GM18861 (cell line): ENCODE measurements around the gene IGSF3.
"Not testable (repeated sequence)": the region's sequence is repeated elsewhere in the genome, so short reads cannot be mapped to it uniquely, and the experiment has no call there.

Source experiments
- ATAC-seq: cut with Tn5 transposase; IDR thresholded peaks from one replicate; pipeline ENCODE4 v1.9.1; 2021; ENCODE audit not compliant: unreplicated experiment

IGSF3 gene

DNA sequence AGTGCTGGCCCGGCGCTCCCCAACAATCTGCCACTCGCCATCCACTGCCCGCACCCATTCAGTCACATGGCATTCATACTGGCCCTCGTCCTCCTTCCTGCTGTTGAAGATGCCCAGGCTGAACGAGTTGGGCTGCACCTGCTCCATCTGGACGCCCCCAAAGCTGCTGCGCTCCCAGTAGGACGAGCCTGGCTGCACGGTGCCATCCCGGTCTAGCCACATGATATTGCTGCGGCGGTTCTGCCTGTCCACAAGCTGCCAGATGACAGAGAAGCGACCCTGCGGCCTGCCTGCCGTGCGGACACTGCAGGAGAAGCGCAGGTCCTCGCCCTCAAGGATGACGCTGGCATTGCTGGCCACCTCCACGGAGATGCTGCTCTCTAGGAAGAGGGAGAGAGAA is 63.9 kb downstream of the IGSF3 start:
- not testable (repeated sequence) for ATAC-seq

DNA sequence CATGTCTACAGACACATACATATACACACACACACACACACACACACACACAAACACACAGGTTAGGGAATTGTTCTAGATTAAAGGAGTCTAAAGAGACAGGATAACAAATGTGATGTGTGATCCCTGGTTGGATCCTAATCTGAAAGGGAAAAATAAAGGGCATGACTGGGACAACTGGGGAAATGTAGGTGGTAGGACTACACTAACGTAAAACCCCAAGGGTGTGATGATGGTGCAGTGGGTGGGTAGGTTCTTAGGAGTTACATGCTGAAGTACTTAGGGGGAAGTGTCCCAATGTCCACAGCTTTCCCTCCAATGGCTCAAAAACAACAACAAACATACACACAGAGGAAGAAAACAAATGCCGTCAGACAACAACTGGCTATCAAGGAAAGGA is 68.2 kb downstream of the IGSF3 start:
- not testable (repeated sequence) for ATAC-seq

DNA sequence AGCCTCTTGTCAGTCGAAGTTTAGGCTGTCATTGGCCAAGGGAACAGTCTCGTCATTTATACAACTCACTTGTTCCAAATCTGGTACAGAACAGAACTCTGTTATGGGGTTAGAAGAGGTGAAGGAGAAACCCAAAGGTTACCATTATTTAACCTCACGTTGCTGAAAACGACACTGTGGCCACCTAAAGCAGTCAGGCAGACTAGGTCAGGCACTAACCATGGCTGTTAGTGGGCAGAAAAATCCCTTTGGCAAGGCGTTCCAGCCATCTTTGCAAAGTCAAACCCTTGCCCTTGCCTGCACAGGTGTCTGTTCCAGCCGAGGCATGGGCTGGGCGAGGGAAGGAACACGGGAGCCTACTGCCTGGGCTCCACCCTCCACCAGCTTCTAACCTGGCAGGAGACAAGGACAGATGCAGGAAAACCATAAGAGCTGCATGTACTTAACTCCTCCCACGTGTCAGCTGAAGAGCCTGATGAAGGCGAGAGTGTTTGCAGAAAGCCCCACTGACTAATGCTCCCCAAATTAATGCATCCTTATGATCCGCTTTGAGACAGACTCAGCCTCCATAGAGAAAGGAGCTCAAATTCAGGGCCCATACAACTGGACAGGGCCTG is 69.0 kb downstream of the IGSF3 start:
- ATAC-seq = not testable (repeated sequence)

- ATAC-seq = peak; percentile 54
Observed at GRCh38 chr1:116597388-116597787, 70.1 kb downstream of the IGSF3 start.

- not testable (repeated sequence) for ATAC-seq
Observed at GRCh38 chr1:116596742-116597307, 70.7 kb downstream of the IGSF3 start.

GRCh38 chr1:116595946-116596741 is 71.4 kb downstream of the IGSF3 start:
- peak; percentile 33 for ATAC-seq

DNA sequence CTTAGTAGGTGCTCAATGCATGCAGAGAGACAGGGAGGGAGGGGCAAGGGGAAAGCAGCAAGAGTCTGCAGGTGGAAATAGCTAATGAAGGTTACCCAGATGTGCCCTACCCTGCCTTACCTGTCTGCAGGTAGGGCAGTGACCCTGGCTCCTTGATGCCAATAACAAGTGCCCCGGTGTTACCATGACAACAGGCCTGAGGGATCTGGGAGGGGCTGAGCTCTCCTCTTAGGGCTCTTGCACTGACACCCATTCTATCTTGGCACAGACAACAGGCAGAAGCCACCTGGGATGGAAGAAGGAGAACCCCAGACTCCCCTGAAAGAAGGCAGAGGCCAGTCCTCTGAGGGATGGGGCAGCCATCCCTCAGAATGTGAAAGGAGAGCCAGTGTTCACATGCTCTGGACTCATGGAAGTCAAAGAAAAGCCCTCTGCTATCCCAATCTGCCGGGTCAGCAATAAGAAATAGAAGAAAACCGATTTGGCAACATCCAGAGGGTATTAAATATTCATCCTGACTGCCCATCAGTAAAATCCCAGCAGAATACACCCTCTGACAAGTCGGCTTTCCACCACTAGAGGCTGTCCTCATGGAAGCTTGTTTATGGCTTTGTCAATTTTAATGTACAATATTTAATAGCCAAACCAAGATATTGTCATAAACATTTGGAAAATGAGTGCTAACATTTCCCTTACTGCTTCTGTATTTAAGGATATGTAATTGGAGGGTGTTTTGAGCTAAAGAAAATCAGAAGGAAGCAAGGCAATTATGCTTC is 72.3 kb downstream of the IGSF3 start:
- not testable (repeated sequence) for ATAC-seq

DNA sequence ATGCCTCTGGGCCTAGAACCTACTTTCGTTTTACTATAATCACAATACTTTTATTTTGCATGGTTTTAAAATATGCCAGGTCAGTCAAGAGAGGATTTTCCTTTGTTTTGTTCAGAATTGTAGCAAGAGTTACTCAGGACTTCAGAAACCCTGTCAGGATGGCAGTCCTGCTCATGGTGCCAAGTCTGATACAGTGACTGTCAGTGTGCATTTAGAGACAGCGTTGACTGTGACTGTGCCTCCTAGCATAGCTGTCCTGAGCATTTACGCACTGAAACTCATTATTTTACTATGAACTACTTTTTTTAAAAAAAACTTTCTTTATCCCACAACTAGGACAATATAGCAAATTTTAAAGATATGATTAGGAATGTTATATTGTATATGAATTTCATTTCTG is 73.6 kb downstream of the IGSF3 start:
- not testable (repeated sequence) for ATAC-seq

DNA sequence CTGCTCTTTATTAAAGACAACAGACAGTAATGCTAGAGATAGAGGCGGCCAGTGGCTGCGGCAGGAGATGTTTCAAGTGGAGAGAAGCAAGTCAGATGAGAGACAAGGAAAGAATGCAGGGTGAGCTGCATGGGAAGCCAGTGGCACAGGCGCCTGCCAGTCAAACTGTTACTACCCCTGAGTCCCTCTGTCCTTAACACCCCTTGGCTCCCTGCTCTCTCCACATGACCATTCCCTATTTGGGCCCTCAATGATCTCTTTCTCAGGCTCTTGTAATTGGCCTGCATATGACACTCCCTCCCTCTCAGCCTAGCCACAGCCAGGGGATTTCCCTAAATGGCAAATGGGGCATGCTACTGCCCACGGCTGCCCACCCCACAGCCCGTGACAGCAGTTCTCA is 74.1 kb downstream of the IGSF3 start:
- not testable (repeated sequence) for ATAC-seq

GRCh38 chr1:116591951-116592605 is 75.5 kb downstream of the IGSF3 start:
- ATAC-seq = not testable (repeated sequence)

GRCh38 chr1:116591006-116591950 is 76.3 kb downstream of the IGSF3 start:
- not testable (repeated sequence) for ATAC-seq

GRCh38 chr1:116590359-116591005 is 77.1 kb downstream of the IGSF3 start:
- not testable (repeated sequence) for ATAC-seq

DNA sequence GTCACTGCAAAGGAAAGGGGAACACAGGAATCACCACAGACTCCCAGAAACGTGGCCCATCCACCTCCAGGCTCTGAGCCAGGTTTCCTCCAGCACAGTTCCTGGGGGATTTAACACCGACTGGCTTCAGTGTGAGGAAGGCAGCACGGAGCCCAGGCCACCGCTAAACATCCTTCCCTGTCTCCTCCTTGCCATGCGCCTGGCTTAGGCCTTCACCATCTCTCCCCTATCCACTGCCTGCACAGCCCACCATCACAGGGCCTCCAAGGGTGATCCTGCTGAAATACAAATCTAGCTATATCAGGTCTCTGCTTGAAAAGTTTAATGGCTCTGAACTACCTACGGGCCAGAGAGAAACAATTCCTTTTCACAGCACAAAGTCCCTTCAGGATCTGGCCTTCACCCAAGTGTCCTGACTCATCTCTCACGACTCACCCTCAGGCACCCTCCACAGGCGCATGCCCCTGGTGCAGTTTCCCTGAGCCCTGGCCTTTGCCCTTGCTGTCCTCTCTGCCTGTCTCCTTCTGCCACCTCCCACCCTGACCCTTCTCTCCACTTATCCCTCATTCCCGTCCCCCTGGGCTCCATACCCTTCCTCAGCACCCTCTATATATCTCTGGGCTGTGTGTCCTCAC is 78.3 kb downstream of the IGSF3 start:
- not testable (repeated sequence) for ATAC-seq

DNA sequence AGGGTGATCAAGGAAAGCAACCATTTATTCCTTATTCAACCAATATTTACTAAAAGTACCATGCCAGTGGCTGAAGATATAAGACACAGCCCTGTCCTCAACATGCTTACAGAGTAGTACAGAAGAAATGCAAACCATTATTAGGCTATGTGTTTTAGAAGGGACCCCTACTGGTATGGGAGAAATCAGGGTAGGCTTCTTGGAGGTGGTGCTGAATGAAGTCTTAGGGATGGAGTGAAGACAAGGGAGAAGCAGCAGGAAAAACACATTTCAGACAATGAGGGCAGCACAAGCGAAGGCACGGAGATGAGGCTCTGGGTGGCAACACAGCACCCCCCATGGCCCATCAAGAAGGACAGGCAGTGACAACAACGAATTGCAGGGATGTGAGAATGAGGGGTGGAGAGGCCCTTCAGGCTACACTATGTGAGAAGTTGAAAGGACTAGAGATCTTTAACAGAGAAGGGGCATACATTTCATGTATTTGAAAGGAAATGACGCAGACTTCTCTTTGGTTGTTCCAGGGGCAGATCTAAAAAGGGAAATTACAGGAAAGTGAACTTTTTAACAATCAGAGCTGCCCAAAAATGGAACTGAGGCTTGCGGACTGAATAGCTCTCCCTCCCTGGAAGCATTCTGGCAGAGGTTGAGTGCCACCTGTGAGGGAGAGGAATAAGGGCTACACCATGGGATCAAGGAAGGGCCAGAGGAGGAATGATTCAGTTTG is 79.9 kb downstream of the IGSF3 start:
- ATAC-seq = no peak

DNA sequence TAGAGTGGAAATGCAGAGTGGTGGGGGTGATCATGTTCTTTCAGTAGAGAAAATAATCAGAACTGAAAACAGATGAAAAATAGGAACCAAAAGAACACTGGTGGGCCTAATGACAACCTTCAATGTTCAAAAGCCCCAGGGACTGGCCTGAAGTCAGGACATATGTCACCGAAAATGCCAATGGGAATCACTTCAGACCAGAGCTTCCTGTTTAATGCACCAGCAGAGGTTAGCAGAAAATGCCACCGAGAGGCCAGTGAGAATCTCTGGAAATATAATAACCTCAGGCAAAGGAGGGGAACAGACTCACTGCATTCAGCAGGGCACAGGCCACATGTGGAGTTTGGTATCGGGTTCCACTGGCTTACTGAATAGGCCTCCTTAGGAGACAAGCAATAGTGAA is 80.8 kb downstream of the IGSF3 start:
- ATAC-seq = no peak

- ATAC-seq = no peak
Observed at GRCh38 chr1:116585886-116586285, 81.6 kb downstream of the IGSF3 start.

- no peak for ATAC-seq
Observed at GRCh38 chr1:116581323-116581885, 86.1 kb downstream of the IGSF3 start.
